ENCODE measurements around the gene NEK6. TPM values are rescaled to one million over a fixed set of nuclear protein-coding genes. Genes with fewer than 3 reads are reported as not detected.

Gene NEK6
- total RNA-seq, 2 experiments from 2014 or later, result 5.6 to 16.4 TPM

DNA sequence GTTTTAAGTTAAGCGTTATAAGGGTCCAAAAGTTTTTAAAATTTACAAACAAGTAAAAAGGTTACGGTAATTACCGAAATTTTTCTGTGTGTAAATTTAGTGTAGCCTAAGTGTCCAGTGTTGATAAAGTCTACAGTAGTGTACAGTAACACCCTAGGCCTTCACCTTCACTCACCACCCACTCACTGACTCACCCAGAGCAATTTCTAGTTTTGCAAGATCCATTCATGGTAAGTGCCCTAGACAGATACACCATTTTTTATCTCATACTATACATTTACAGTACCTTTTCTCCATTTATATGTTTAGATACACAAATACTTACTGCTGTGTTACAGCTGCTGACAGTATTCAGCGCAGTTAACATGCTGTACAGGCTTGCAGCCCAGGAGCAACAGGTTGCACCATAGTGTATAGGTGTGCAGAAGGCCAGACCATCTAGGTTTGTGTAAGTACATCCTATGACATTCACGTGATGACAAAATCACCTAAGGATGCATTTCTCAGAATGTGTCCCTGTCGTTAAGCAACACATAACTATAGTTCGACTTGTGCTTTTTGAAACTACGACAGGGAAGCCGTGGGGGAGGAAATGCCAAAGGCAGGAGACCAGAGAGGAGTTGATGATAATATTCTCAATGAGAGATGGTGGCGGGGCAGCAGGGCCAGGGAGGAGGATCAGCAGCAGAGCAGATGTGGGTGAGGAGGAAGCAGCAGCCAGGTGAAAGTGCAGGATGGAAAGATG is 108.9 kb downstream of the NEK6 start:
- H3K9me3 ChIP-seq (ENCODE audit: low read length), result no peaks in the 10 kb centered on the region
- TF ChIP-seq CTCF (conservative IDR thresholded peaks at IDR 0.05; ENCODE audit: low read length) (no peak), EZH2phosphoT487 (IDR thresholded peaks at IDR 0.05; ENCODE audit: borderline replicate concordance, low read depth, low read length) (no peak)
- ChIA-PET POLR2A (no interaction called here), CTCF (ENCODE audit: unreplicated experiment) (no interaction called here)
- H3K27ac ChIP-seq (ENCODE audit: low read depth, low read length, poor library complexity, severe bottlenecking), result no peak overlapping the region
- no peaks in the 10 kb centered on the region for H3K9me2 ChIP-seq (ENCODE audit: insufficient read depth, low read length)
- intact Hi-C loops (cut with micrococcal nuclease; ENCODE audit: unreplicated experiment), result no loop called here
- no peaks in the 10 kb centered on the region for H3K4me1 ChIP-seq (ENCODE audit: insufficient read depth, low read length, poor library complexity, severe bottlenecking)
- peaks cover 15% of the 10 kb centered on the region; the same call in 1 of the 2 replicates for H3K36me3 ChIP-seq (ENCODE audit: insufficient read depth, low read length)
- H3K79me2 ChIP-seq (ENCODE audit: insufficient read depth, low read depth, low read length), result peaks cover 4% of the 10 kb centered on the region; the same call in 1 of the 2 replicates
- peaks cover 5% of the 10 kb centered on the region; the same call in 1 of the 2 replicates for H4K20me1 ChIP-seq (ENCODE audit: insufficient read depth, low read length)
- BruUV-seq (replicated peaks), result no TSS peak
- H3K4me2 ChIP-seq (ENCODE audit: low read length), result no peak overlapping the region
- H2AFZ ChIP-seq (ENCODE audit: low read length), result no peak overlapping the region
- DNase-seq (ENCODE audit: low spot score), result no peak
- H3K4me3 ChIP-seq (ENCODE audit: low read depth, low read length, poor library complexity, severe bottlenecking), result no peak overlapping the region

GRCh38 chr9:124368692-124369091 is 110.9 kb downstream of the NEK6 start:
- H3K9me3 ChIP-seq (ENCODE audit: low read length), result 0 out of 2 replicates have a peak, but pooled peaks cover under 1% of the 10 kb centered on the region
- ChIA-PET CTCF (ENCODE audit: unreplicated experiment) (no interaction called here), POLR2A (no interaction called here)
- DNase-seq (ENCODE audit: low spot score), result no peak
- no peaks in the 10 kb centered on the region for H3K4me1 ChIP-seq (ENCODE audit: insufficient read depth, low read length, poor library complexity, severe bottlenecking)
- H4K20me1 ChIP-seq (ENCODE audit: insufficient read depth, low read length), result peaks cover 5% of the 10 kb centered on the region; the same call in 1 of the 2 replicates
- H3K4me2 ChIP-seq (ENCODE audit: low read length), result no peak overlapping the region
- intact Hi-C loops (cut with micrococcal nuclease; ENCODE audit: unreplicated experiment), result no loop called here
- BruUV-seq (replicated peaks), result no TSS peak
- H3K27ac ChIP-seq (ENCODE audit: low read depth, low read length, poor library complexity, severe bottlenecking), result no peak overlapping the region
- no peak overlapping the region for H3K4me3 ChIP-seq (ENCODE audit: low read depth, low read length, poor library complexity, severe bottlenecking)
- H3K79me2 ChIP-seq (ENCODE audit: insufficient read depth, low read depth, low read length), result peaks cover 11% of the 10 kb centered on the region; the same call in 1 of the 2 replicates
- peaks cover 35% of the 10 kb centered on the region for H3K36me3 ChIP-seq (ENCODE audit: insufficient read depth, low read length)
- H2AFZ ChIP-seq (ENCODE audit: low read length), result no peak overlapping the region
- no peak for TF ChIP-seq EZH2phosphoT487 (IDR thresholded peaks at IDR 0.05; ENCODE audit: borderline replicate concordance, low read depth, low read length)
- H3K9me2 ChIP-seq (ENCODE audit: insufficient read depth, low read length), result no peaks in the 10 kb centered on the region

DNA sequence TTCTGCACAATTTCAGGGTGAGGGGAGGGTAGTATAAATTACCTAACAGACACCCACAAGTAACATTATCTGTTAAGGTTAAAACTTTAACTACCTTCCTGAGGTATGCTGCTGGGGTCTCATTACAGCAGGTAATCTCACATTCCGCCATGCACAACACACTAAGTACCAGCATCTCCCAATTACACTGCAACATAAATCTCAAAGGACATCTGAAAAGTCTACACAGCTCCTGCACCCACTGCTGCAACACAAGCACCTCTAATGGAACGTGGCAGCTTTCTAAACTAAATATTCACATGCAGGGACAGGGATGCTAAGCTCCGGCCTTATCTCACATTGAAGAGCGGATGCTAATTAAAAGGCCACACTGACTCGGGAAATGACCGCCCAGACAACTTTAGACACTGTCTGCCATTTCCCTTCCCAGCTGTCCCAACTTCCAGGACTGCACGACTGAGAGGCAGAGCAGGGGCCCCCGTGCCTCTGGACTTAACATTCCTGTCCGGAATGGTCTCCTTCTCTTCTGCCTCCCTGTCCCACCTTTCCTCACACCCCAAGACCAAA is 111.6 kb downstream of the NEK6 start:
- Histone ChIP-seq H3K4me2 (ENCODE audit: low read length) (no peak overlapping the region), H3K9me2 (ENCODE audit: insufficient read depth, low read length) (no peaks in the 10 kb centered on the region), H3K9me3 (ENCODE audit: low read length) (0 out of 2 replicates have a peak, but pooled peaks cover 6% of the 10 kb centered on the region), H4K20me1 (ENCODE audit: insufficient read depth, low read length) (peaks cover 5% of the 10 kb centered on the region; the same call in 1 of the 2 replicates), H3K4me1 (ENCODE audit: insufficient read depth, low read length, poor library complexity, severe bottlenecking) (no peaks in the 10 kb centered on the region), H3K36me3 (ENCODE audit: insufficient read depth, low read length) (peaks cover 41% of the 10 kb centered on the region), H2AFZ (ENCODE audit: low read length) (no peak overlapping the region), H3K4me3 (ENCODE audit: low read depth, low read length, poor library complexity, severe bottlenecking) (no peak overlapping the region), H3K79me2 (ENCODE audit: insufficient read depth, low read depth, low read length) (peaks cover 11% of the 10 kb centered on the region; the same call in 1 of the 2 replicates), H3K27ac (ENCODE audit: low read depth, low read length, poor library complexity, severe bottlenecking) (no peak overlapping the region)
- DNase-seq (ENCODE audit: low spot score), result no peak
- CTCF ChIA-PET (ENCODE audit: unreplicated experiment), result no interaction called here
- POLR2A ChIA-PET, result no interaction called here
- intact Hi-C loops (cut with micrococcal nuclease; ENCODE audit: unreplicated experiment), result no loop called here
- no peak for TF ChIP-seq EZH2phosphoT487 (IDR thresholded peaks at IDR 0.05; ENCODE audit: borderline replicate concordance, low read depth, low read length)
- TF ChIP-seq CTCF (conservative IDR thresholded peaks at IDR 0.05; ENCODE audit: low read length), result no peak
- BruUV-seq (replicated peaks), result no TSS peak
